Kidney (tissue), 14 donors: ENCODE measurements around the gene PNPLA5. TPM values are rescaled to one million over a fixed set of nuclear protein-coding genes. Genes with fewer than 3 reads are reported as not detected.
A peak's percentile ranks its signal among the peaks of the same experiment; 100 is the strongest.

ENCODE experiments used
- DNase-seq, 5 donors: peaks; one replicate each; pipeline ENCODE4 v3.0.0-alpha.2; 2013 to 2020
- FAIRE-seq: peaks from 2 replicates; lab custom pipeline; 2012; peaks lifted over from hg19 to GRCh38; lab: Jason Lieb, UNC
- H3K27ac ChIP-seq, 2 donors: one replicate each; pipeline ENCODE4 v1.7.0; 2013; ENCODE audit warnings: low read depth in 2 of 2, low read length in 2 of 2, inconsistent platforms in 1 of 2
- H3K27me3 ChIP-seq: one replicate; pipeline ENCODE4 v1.7.1; 2013; ENCODE audit warnings: low read length, inconsistent platforms; ENCODE audit not compliant: control insufficient read depth, insufficient read depth
- H3K36me3 ChIP-seq, 3 donors: one replicate each; pipeline versions ENCODE4 v1.7.0 to v1.7.1; 2013; ENCODE audit warnings: low read length in 3 of 3, control low read depth in 1 of 3, inconsistent platforms in 1 of 3; ENCODE audit not compliant: insufficient read depth in 3 of 3, control insufficient read depth in 2 of 3
- H3K4me1 ChIP-seq, 3 donors: one replicate each; pipeline versions ENCODE4 v1.7.0 to v1.7.1; 2013; ENCODE audit warnings: low read length in 3 of 3, inconsistent platforms in 1 of 3, low read depth in 1 of 3; ENCODE audit not compliant: control insufficient read depth in 2 of 3, insufficient read depth in 2 of 3
- H3K4me3 ChIP-seq, 3 donors: one replicate each; pipeline versions ENCODE4 v1.7.0 to v1.8.1; 2013; ENCODE audit warnings: low read length in 3 of 3, control low read depth in 1 of 3, inconsistent platforms in 1 of 3
- H3K9ac ChIP-seq, 3 donors: one replicate each; pipeline versions ENCODE4 v1.7.0 to v1.7.1; 2013; ENCODE audit warnings: low read length in 3 of 3, control low read depth in 1 of 3, inconsistent platforms in 1 of 3
- H3K9me3 ChIP-seq, 3 donors: one replicate each; pipeline versions ENCODE4 v1.7.0 to v1.7.1; 2013; ENCODE audit warnings: low read length in 3 of 3, control low read depth in 1 of 3, inconsistent platforms in 1 of 3; ENCODE audit not compliant: control insufficient read depth in 2 of 3, insufficient read depth in 1 of 3
- intact Hi-C: fragments of 100-400 bp; cut with DNase I; formaldehyde crosslinking; loops from one replicate; pipeline ENCODE4 v1.11.1; 2022
- polyA plus RNA-seq: library from polyadenylated mRNA; stranded (reverse); fragments of 350-450 nt; fragmentation: Illumina TruSeq; extraction: RNeasy Lipid Tissue Mini Kit (QIAGEN cat#74804); gene quantifications from one replicate; pipeline ENCODE4 v1.2.3, GENCODE V29; 2014; ENCODE audit warnings: low read depth, low replicate concordance; ENCODE audit not compliant: insufficient read depth
- total RNA-seq: library from RNA; stranded (reverse); fragmentation: NEBNext Ultra II Directional; extraction: Animal tissue kit (Norgen Biotek cat#: 25700); gene quantifications from one replicate; pipeline ENCODE4 v1.2.1, GENCODE V29; 2021
- TF ChIP-seq, protein P1 (sequence below): IDR thresholded peaks from 3 replicates; pipeline ENCODE4 v1.5.1; 2012; ENCODE audit warnings: mild to moderate bottlenecking, moderate library complexity, borderline replicate concordance; ENCODE audit not compliant: insufficient read depth; ENCODE audit errors: extremely low read depth
- donor health status: control.
- donor health status: control.
- donor health status: control.
- donor health status: control.
- donor health status: control.
- donor health status: DM: yes; HTN: yes; CAD: no.
- donor health status: Normal renal cell carcinoma (clear cell type).

Gene PNPLA5
- total and polyA plus RNA-seq, 2 donors from 2014 or later = not detected

DNA sequence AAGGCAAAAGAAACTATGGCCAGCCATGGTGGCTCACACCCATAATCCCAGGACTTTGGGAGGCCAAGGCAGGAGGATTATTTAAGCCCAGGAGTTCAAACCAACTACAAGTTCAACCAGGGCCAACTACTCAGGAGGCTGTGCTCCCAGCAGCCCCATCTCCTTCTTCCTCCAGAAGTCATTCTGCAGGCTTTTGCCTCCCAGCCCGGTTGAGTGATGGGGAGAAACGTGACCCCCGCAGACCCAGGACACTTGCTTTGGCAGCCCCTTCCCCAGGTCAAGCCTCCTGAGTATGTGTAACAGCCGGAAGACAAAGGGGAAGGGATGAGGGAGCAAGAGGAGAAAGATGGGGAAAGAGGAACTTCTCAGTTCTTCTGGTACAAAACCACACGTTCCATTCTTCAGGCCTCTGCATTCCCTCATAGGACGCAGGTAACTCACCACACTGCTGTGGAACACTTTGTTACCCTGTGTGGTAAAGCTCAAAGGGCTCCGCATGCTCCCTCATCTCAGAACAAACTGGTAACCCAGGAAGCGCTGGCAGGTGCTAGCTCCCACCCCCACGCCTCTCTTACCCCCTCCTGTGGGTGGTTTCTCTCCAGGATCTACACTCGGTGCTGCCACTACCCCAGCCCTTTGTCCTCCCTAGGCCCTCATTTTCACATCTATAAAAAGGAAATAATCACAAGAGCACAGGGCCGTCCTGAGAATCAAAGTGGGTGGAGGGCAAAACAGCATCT, 33.5 kb downstream of the PNPLA5 start:
- no peaks in the 10 kb centered on the region for H3K36me3 ChIP-seq
- TF ChIP-seq, protein P1, sequence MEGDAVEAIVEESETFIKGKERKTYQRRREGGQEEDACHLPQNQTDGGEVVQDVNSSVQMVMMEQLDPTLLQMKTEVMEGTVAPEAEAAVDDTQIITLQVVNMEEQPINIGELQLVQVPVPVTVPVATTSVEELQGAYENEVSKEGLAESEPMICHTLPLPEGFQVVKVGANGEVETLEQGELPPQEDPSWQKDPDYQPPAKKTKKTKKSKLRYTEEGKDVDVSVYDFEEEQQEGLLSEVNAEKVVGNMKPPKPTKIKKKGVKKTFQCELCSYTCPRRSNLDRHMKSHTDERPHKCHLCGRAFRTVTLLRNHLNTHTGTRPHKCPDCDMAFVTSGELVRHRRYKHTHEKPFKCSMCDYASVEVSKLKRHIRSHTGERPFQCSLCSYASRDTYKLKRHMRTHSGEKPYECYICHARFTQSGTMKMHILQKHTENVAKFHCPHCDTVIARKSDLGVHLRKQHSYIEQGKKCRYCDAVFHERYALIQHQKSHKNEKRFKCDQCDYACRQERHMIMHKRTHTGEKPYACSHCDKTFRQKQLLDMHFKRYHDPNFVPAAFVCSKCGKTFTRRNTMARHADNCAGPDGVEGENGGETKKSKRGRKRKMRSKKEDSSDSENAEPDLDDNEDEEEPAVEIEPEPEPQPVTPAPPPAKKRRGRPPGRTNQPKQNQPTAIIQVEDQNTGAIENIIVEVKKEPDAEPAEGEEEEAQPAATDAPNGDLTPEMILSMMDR = no peak
- no peaks in the 10 kb centered on the region for H3K27me3 ChIP-seq
- no peaks in the 10 kb centered on the region for H3K4me1 ChIP-seq
- intact Hi-C loops = no loop called here
- FAIRE-seq = no peak
- peaks cover 0 to 3% (median 0%) of the 10 kb centered on the region in 3 donors for H3K9me3 ChIP-seq
- H3K4me3 ChIP-seq = no peak overlapping the region
- no peak overlapping the region for H3K9ac ChIP-seq
- DNase-seq = peak in 2 of 5 donors; percentile 7 to 15
- H3K27ac ChIP-seq = no peak overlapping the region

- no peak overlapping the region for H3K27ac ChIP-seq
- intact Hi-C loops = no loop called here
- FAIRE-seq = no peak
Observed at GRCh38 chr22:43857367-43857766, 34.4 kb downstream of the PNPLA5 start.

DNA sequence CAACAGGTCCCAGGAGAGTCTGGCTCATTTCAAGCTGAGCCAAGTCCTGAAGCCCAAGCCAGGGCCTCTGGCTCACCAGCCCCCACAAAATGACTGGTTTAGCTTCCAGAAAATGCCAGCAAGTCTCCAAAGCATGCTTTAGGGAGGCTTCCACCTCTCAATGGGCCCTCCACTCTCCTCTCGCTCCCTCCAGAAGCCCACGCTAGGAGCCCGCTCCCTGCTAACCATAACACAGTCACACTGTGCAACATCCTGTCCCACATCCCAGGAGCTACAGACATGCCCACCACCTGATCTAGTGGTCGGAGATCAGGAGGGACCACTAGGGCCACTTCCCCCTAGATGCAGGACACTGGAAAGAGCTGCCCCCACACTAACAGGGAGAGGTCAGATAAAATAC, 36.4 kb downstream of the PNPLA5 start:
- Histone ChIP-seq H3K36me3 (no peaks in the 10 kb centered on the region), H3K9ac (no peak overlapping the region), H3K4me3 (no peak overlapping the region), H3K9me3 (peaks cover 0 to 3% (median 0%) of the 10 kb centered on the region in 3 donors), H3K4me1 (no peaks in the 10 kb centered on the region), H3K27me3 (no peaks in the 10 kb centered on the region), H3K27ac (no peak overlapping the region)
- FAIRE-seq (no peak), DNase-seq (peak in 1 of 5 donors; percentile 10)
- intact Hi-C loops = no loop called here
- TF ChIP-seq, protein P1 = no peak

More at GRCh38 chr22:43857367-43857766, 34.4 kb downstream of the PNPLA5 start:
- no peak overlapping the region for H3K9ac ChIP-seq
- H3K36me3 ChIP-seq = no peaks in the 10 kb centered on the region
- no peak for DNase-seq
- H3K4me3 ChIP-seq = no peak overlapping the region
- TF ChIP-seq, protein P1 = no peak
- peaks cover 0 to 3% (median 0%) of the 10 kb centered on the region in 3 donors for H3K9me3 ChIP-seq
- no peaks in the 10 kb centered on the region for H3K27me3 ChIP-seq
- H3K4me1 ChIP-seq = no peaks in the 10 kb centered on the region
